Measurements from ENCODE around the gene MOSMO.
A peak's percentile ranks its signal among the peaks of the same experiment; 100 is the strongest.

MOSMO gene

DNA sequence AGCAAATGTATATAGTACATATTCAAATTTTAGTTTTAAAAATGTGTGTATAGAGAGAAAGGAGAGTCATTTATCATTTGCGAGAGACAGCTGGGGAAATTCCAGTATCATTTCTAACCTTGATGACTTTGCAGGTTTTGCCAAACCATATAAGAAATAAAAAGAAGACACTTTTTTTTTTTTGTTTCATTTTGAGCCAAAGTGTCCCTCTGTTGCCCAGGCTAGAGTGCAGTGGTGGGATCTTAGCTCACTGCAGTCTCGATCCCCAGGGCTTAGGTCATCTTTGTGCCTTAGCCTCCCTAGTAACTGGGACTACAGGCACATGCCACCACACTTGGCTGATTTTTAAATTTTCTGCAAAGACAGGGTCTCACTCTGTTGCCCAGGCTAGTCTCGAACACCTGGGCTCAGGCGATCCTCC lies 46.0 kb downstream of the MOSMO start:
- Histone ChIP-seq H3K9me3 (replicated peaks; ENCODE audit: low read length) (no peaks in the 10 kb centered on the region), H3K4me3 (ENCODE audit: low read length) (no peak overlapping the region), H3K4me1 (ENCODE audit: control insufficient read depth, insufficient read depth, low read length) (no peaks in the 10 kb centered on the region), H3K4me2 (ENCODE audit: low read length) (no peak overlapping the region), H3K9ac (ENCODE audit: low read depth, low read length) (no peak overlapping the region), H3K27me3 (ENCODE audit: control insufficient read depth, insufficient read depth, low read length) (no peaks in the 10 kb centered on the region), H3K36me3 (ENCODE audit: insufficient read depth, low read length) (peaks cover 8% of the 10 kb centered on the region)

DNA sequence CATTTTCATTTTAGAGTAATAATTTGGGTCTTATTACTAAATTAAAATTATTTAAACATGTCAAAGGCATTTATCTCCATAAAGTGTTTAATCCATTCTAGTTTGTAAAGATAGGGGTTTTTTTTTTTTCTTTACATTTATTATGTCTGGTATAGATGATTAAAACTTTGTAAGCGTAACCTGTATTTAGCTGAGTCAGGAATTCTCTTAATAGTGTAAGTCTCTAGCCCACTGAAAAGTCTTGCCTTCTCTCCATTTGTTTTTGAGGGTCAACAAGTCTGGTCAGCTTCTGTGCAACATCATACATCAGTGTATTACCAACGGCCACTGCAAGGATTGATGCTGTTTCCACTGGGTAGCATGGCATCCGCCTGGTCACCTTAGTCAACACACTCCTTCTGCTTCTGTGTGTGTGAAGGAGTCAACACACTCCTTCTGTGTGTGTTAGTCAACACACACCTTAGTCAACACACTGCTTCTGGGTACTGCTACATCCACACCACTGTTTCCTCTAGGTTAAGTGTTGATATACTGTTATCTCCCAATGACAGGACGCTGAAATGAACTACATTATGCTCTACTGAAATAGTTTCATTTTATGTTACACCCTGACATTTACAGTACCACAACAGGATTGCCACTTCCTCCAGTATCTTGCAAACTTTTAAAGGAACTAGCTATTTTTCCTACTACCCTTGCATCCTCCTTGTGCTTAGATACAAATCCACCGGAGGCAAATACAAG lies 47.1 kb downstream of the MOSMO start:
- Histone ChIP-seq H3K4me2 (ENCODE audit: low read length) (no peak overlapping the region), H3K4me1 (ENCODE audit: control insufficient read depth, insufficient read depth, low read length) (no peaks in the 10 kb centered on the region), H3K36me3 (ENCODE audit: insufficient read depth, low read length) (peaks cover 8% of the 10 kb centered on the region), H3K4me3 (ENCODE audit: low read length) (no peak overlapping the region), H3K27me3 (ENCODE audit: control insufficient read depth, insufficient read depth, low read length) (no peaks in the 10 kb centered on the region), H3K9me3 (replicated peaks; ENCODE audit: low read length) (no peaks in the 10 kb centered on the region), H3K9ac (ENCODE audit: low read depth, low read length) (no peak overlapping the region)

DNA sequence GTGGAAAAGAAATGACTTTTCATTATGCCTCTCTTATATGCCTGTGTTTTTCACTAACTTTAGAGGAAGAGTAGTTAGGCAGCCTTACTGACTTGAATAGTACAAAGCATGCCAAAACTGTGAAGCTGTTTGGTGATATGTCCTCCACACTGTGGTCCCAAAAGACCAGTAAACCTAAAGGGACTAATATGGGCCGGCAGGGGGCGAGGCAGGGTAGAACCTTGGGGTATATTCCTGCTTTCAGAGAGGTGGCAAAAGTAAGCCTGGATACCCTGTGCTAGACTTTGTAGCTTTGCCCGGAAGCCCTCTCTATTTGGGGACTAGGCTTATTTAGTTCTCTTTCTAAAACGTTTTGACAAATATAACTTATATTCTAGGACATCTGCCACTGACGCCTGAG lies 48.0 kb downstream of the MOSMO start:
- Histone ChIP-seq H3K27me3 (ENCODE audit: control insufficient read depth, insufficient read depth, low read length) (no peaks in the 10 kb centered on the region), H3K9me3 (replicated peaks; ENCODE audit: low read length) (no peaks in the 10 kb centered on the region), H3K4me1 (ENCODE audit: control insufficient read depth, insufficient read depth, low read length) (no peaks in the 10 kb centered on the region), H3K36me3 (ENCODE audit: insufficient read depth, low read length) (peaks cover 8% of the 10 kb centered on the region), H3K4me2 (ENCODE audit: low read length) (no peak overlapping the region), H3K4me3 (ENCODE audit: low read length) (no peak overlapping the region), H3K9ac (ENCODE audit: low read depth, low read length) (no peak overlapping the region)

DNA sequence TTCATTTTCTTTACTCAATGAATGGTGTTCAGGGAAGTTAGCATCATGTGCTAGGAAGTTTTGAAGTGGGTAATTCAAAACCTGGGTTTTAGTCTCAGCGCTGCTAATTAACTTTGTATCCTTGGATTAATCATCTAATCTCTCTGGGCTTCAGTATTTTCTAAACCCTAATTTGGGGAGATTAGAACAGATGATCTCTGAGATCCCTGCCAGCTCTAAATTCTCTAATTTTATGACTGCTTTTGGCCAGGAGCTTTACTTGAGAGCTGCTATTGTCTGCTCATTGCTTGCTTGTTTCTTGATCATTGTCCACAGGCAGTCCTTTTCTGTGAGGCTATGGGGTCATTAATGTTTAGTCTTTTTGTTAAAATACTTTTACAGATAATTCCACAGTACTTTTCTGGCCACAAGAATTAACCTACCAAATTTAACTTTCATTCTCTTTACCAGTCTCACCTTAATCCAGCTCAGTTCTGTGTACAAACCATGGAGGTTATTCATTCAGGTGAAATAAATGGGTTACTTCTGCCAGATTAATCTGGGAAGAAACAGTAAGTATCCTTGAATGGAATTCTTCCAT lies 56.1 kb downstream of the MOSMO start:
- Histone ChIP-seq H3K4me2 (ENCODE audit: low read length) (no peak overlapping the region), H3K36me3 (ENCODE audit: insufficient read depth, low read length) (peaks cover 16% of the 10 kb centered on the region), H3K9ac (ENCODE audit: low read depth, low read length) (no peak overlapping the region), H3K4me1 (ENCODE audit: control insufficient read depth, insufficient read depth, low read length) (no peaks in the 10 kb centered on the region), H3K4me3 (ENCODE audit: low read length) (no peak overlapping the region), H3K9me3 (replicated peaks; ENCODE audit: low read length) (no peaks in the 10 kb centered on the region), H3K27me3 (ENCODE audit: control insufficient read depth, insufficient read depth, low read length) (no peaks in the 10 kb centered on the region)

DNA sequence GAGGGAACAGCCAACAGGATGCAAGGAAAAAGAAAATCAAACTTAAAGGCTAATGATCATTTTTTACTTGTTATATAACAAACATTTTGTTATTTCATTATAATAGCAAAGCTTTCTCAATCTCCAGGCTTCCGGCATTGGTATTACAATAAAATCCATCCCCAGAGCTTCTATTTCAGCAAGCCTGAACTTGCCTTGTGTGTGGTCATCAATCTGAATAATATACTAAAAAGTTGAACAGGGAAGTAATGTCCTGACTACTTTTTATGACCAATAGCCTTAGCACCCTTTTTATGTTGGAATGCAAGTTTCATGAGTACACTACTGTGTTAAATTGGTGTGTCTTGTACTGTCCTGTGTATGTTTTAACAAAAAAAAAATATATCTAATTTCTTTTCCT lies 57.3 kb downstream of the MOSMO start:
- Histone ChIP-seq H3K4me2 (ENCODE audit: low read length) (no peak overlapping the region), H3K9me3 (replicated peaks; ENCODE audit: low read length) (no peaks in the 10 kb centered on the region), H3K4me1 (ENCODE audit: control insufficient read depth, insufficient read depth, low read length) (peaks cover 12% of the 10 kb centered on the region), H3K4me3 (ENCODE audit: low read length) (no peak overlapping the region), H3K9ac (ENCODE audit: low read depth, low read length) (no peak overlapping the region), H3K27me3 (ENCODE audit: control insufficient read depth, insufficient read depth, low read length) (no peaks in the 10 kb centered on the region), H3K36me3 (ENCODE audit: insufficient read depth, low read length) (peaks cover 16% of the 10 kb centered on the region)

DNA sequence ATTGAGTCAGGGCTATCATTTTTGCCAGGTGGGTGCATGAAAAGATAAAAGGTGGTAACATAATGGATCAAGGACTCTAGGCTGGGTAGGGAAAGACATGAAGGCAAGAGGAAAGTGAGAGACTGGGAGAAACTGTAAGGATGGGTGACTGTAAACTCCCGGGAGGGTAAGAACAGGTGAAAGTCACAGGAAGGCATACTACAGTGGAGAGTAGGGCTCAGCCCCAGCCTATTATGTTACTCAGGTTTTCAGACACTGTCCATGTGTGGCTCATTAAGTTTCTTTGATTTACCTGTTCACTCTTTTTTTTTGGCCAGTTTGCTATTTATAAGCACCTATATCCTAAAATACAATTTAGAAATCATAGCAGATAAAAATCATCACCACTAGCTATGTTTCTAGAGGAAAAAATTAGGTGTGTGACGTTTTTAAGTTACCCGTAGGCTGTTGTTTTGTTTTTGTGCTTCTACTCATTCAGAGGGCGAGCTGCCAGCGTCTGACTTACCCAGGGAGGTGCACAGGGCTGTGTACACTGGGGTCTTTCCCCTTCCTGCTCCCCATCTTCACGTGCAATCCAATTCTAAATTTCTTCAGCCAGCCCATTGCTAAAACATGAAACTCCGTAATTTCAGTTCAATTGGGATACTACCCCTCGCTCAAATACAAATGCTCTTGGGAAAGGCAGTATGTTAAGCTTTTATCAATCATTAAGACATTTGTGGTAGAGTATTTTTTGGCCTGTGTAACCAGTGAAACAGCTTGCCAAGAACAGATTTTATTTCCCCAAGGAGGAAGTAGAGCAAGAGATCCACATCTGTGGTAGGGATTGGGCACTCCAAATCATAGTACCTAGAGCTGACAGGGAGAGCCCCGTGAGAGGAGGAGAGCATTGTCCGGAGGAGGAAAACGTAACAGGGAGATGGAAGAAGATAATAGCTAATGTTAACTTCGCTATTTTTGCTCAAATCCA lies 62.7 kb downstream of the MOSMO start:
- H3K4me1 ChIP-seq (ENCODE audit: control insufficient read depth, insufficient read depth, low read length) = peaks cover 51% of the 10 kb centered on the region
- H3K4me2 ChIP-seq (ENCODE audit: low read length) = peak overlapping the region; percentile 68
- H3K27me3 ChIP-seq (ENCODE audit: control insufficient read depth, insufficient read depth, low read length) = no peaks in the 10 kb centered on the region
- H3K9ac ChIP-seq (ENCODE audit: low read depth, low read length) = peak overlapping the region; percentile 11
- H3K36me3 ChIP-seq (ENCODE audit: insufficient read depth, low read length) = peaks cover 17% of the 10 kb centered on the region
- H3K4me3 ChIP-seq (ENCODE audit: low read length) = no peak overlapping the region
- no peaks in the 10 kb centered on the region for H3K9me3 ChIP-seq (replicated peaks; ENCODE audit: low read length)

DNA sequence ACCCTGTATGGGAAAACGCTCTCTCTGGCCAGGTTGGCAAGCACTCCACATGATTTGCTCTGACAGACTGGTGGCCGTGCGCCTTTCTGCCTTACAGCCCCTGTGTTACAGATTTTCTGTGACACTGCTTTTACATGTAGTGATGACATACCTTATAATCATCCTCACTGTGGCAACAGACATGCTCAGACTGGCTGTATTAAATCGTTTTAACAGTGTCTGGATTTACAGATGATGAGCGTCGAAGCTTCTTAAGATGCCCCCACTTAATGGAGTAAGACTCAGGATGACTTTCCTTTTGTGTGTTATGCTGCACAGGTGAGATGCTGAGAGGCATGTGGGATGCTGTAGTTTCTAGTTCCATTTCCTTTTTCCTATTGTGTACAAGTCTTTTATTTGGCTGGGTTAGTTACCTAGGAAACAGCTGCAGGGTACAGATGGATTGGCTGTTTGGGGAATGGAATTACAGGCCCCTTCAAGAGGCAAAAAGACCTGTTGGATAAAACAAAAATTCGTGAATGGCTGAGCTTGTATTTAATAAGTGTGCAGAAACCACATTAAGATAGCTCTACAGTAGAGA lies 63.5 kb downstream of the MOSMO start:
- H3K4me1 ChIP-seq (ENCODE audit: control insufficient read depth, insufficient read depth, low read length) = peaks cover 59% of the 10 kb centered on the region
- H3K9ac ChIP-seq (ENCODE audit: low read depth, low read length) = no peak overlapping the region
- H3K9me3 ChIP-seq (replicated peaks; ENCODE audit: low read length) = no peaks in the 10 kb centered on the region
- H3K4me3 ChIP-seq (ENCODE audit: low read length) = no peak overlapping the region
- H3K36me3 ChIP-seq (ENCODE audit: insufficient read depth, low read length) = peaks cover 13% of the 10 kb centered on the region
- peak overlapping the region; percentile 68 for H3K4me2 ChIP-seq (ENCODE audit: low read length)
- no peaks in the 10 kb centered on the region for H3K27me3 ChIP-seq (ENCODE audit: control insufficient read depth, insufficient read depth, low read length)

DNA sequence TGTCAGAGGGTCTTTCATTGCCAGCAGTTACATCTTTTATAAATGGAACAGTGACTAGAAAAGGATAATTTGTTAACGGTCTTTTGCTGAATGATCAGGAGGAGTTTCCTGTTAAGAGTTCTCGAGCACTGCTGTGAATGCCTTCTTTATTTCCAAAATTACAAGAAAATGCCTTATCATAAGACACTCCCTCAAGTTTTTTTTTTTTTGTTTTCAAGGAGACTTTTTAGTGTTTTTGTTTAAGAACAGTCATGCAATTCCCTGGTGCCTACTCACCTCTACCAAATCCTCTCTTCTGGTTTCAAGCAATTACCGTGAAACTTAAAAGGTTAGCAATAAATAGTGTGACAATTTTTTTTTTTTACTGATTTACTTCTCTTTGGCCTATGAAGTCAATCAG lies 65.4 kb downstream of the MOSMO start:
- H3K36me3 ChIP-seq (ENCODE audit: insufficient read depth, low read length) = peaks cover 14% of the 10 kb centered on the region
- H3K4me3 ChIP-seq (ENCODE audit: low read length) = no peak overlapping the region
- H3K4me1 ChIP-seq (ENCODE audit: control insufficient read depth, insufficient read depth, low read length) = peaks cover 63% of the 10 kb centered on the region
- H3K9ac ChIP-seq (ENCODE audit: low read depth, low read length) = no peak overlapping the region
- no peak overlapping the region for H3K4me2 ChIP-seq (ENCODE audit: low read length)
- no peaks in the 10 kb centered on the region for H3K27me3 ChIP-seq (ENCODE audit: control insufficient read depth, insufficient read depth, low read length)
- H3K9me3 ChIP-seq (replicated peaks; ENCODE audit: low read length) = no peaks in the 10 kb centered on the region

DNA sequence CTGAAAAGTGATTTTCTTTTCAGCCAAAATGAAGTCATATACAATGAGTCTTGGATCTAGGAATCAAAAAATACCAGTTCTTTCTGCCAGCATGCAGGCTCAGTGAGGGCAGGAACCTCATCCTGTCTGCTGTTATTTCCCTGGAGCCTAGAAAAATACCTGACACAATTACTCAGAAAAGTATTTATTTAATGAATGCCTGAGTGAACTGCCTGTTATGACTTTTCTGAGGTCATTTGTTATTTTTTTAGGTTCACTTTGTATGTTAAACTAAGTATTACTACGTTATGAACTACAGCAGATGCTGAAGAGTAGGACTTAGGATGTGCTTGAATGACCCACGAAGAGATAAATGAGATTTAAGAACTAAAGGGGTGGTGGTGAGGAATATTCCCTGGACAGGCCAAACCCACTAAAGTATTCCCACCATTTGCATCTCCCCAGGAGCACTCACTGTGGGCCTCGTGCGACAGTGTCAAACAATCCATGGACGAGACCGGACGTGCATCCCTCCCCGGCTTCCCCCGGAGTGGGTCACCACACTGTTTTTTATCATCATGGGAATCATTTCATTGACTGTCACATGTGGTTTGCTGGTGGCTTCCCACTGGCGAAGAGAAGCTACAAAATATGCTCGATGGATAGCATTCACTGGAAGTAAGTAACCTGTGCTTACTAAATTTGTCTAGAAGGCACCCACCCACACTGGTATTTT lies 67.3 kb downstream of the MOSMO start:
- peaks cover 52% of the 10 kb centered on the region for H3K4me1 ChIP-seq (ENCODE audit: control insufficient read depth, insufficient read depth, low read length)
- H3K9ac ChIP-seq (ENCODE audit: low read depth, low read length) = peak overlapping the region; percentile 18
- H3K4me3 ChIP-seq (ENCODE audit: low read length) = no peak overlapping the region
- no peaks in the 10 kb centered on the region for H3K9me3 ChIP-seq (replicated peaks; ENCODE audit: low read length)
- H3K4me2 ChIP-seq (ENCODE audit: low read length) = peak overlapping the region; percentile 40
- H3K36me3 ChIP-seq (ENCODE audit: insufficient read depth, low read length) = peaks cover 19% of the 10 kb centered on the region
- H3K27me3 ChIP-seq (ENCODE audit: control insufficient read depth, insufficient read depth, low read length) = no peaks in the 10 kb centered on the region

DNA sequence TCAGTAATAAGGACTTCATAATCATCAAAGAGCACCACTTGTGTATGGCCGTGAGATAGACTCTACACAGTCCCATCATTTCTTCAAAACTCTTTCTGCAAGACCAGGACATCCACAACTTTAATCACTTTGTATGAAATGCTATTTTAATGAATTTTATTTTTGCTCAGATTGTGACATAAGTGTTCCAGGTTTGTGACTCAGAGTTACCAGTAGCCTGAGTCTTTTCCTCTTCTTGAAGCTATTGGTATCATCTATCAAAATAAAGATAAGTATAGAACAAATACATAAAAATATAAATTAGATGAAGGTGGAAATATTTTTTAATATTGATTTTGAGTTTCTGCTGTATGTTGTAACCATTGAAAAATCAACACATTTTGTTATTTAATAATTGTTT lies 67.9 kb downstream of the MOSMO start:
- Histone ChIP-seq H3K27me3 (ENCODE audit: control insufficient read depth, insufficient read depth, low read length) (no peaks in the 10 kb centered on the region), H3K4me1 (ENCODE audit: control insufficient read depth, insufficient read depth, low read length) (peaks cover 46% of the 10 kb centered on the region), H3K9ac (ENCODE audit: low read depth, low read length) (peak overlapping the region; percentile 18)

More for the DNA sequence above, 67.9 kb downstream of the MOSMO start:
- Histone ChIP-seq H3K9me3 (replicated peaks; ENCODE audit: low read length) (no peaks in the 10 kb centered on the region), H3K4me2 (ENCODE audit: low read length) (peak overlapping the region; percentile 40), H3K4me3 (ENCODE audit: low read length) (no peak overlapping the region), H3K36me3 (ENCODE audit: insufficient read depth, low read length) (peaks cover 19% of the 10 kb centered on the region)

Data from skeletal muscle satellite cell (primary cell).